Measurements from ENCODE around the gene HBG1.

- no peak for TF ChIP-seq CREB1 (IDR thresholded peaks at IDR 0.05; ENCODE audit: low read depth)
- TF ChIP-seq REST (IDR thresholded peaks at IDR 0.05; ENCODE audit: low read depth) = no peak
- TF ChIP-seq TAF1 (IDR thresholded peaks at IDR 0.05; ENCODE audit: low read depth) = no peak
- TF ChIP-seq RAD21 (IDR thresholded peaks at IDR 0.05; ENCODE audit: low read depth) = no peak
- TF ChIP-seq EP300 (IDR thresholded peaks at IDR 0.05; ENCODE audit: borderline replicate concordance) = no peak
- no peak for TF ChIP-seq USF1 (IDR thresholded peaks at IDR 0.05)
- TF ChIP-seq NFIC (IDR thresholded peaks at IDR 0.05) = no peak
- no peak for TF ChIP-seq YY1 (IDR thresholded peaks at IDR 0.05; ENCODE audit: low read depth)
- no peak for TF ChIP-seq TEAD4 (IDR thresholded peaks at IDR 0.05)
- TF ChIP-seq EGR1 (IDR thresholded peaks at IDR 0.05) = no peak
- TF ChIP-seq MAX (IDR thresholded peaks at IDR 0.05) = no peak
- TF ChIP-seq CEBPB (IDR thresholded peaks at IDR 0.05) = no peak
Observed at GRCh38 chr11:5232176-5232575, 17.5 kb downstream of the HBG1 start.
